Measurements from ENCODE around the gene SLC26A11.

The SLC26A11 gene

GRCh38 chr17:80260069-80260535 lies 39.9 kb downstream of the SLC26A11 start:
- H3K27me3 ChIP-seq (ENCODE audit: control insufficient read depth in 2 of 2, insufficient read depth in 2 of 2, low read length in 2 of 2): no peaks in the 10 kb centered on the region
- no peaks in the 10 kb centered on the region for H3K36me3 ChIP-seq (ENCODE audit: control insufficient read depth in 2 of 2, insufficient read depth in 2 of 2, low read length in 2 of 2)
- peak overlapping the region; percentile 80 to 85 for H3K27ac ChIP-seq (ENCODE audit: low read depth in 2 of 2, low read length in 2 of 2)
- no peaks in the 10 kb centered on the region for H3K9me3 ChIP-seq (ENCODE audit: control insufficient read depth in 2 of 2, low read length in 2 of 2)
- H3K4me1 ChIP-seq (ENCODE audit: control insufficient read depth in 2 of 2, insufficient read depth in 2 of 2, low read length in 2 of 2): peaks cover 44 to 45% of the 10 kb centered on the region in 2 donors
- peak overlapping the region; percentile 68 to 76 for H3K9ac ChIP-seq (ENCODE audit: low read depth in 1 of 2, low read length in 2 of 2)
- H3K4me3 ChIP-seq (ENCODE audit: low read length in 2 of 2): peak overlapping the region; percentile 63 to 66

GRCh38 chr17:80260791-80261158 lies 40.5 kb downstream of the SLC26A11 start, which contains the start of gene RNF213:
Gene RNF213 (plus strand): TSS chr17:80260852. CDS start chr17:80263682, 2,830 bp downstream.
- peak within 1 kb of the TSS; percentile 96 for H3K27ac ChIP-seq (ENCODE audit: low read depth in 2 of 2, low read length in 2 of 2)
- peaks cover 46 to 52% of the 10 kb centered on the region in 2 donors for H3K4me1 ChIP-seq (ENCODE audit: control insufficient read depth in 2 of 2, insufficient read depth in 2 of 2, low read length in 2 of 2)
- peak within 1 kb of the TSS; percentile 85 to 91 for H3K9ac ChIP-seq (ENCODE audit: low read depth in 1 of 2, low read length in 2 of 2)
- peak within 1 kb of the TSS; percentile 84 to 85 for H3K4me3 ChIP-seq (ENCODE audit: low read length in 2 of 2)
- H3K9me3 ChIP-seq (ENCODE audit: control insufficient read depth in 2 of 2, low read length in 2 of 2): no peaks in the 10 kb centered on the region
- H3K27me3 ChIP-seq (ENCODE audit: control insufficient read depth in 2 of 2, insufficient read depth in 2 of 2, low read length in 2 of 2): no peaks in the 10 kb centered on the region
- peaks cover 1 to 4% of the 10 kb centered on the region in 2 donors for H3K36me3 ChIP-seq (ENCODE audit: control insufficient read depth in 2 of 2, insufficient read depth in 2 of 2, low read length in 2 of 2)

- H3K4me1 ChIP-seq (ENCODE audit: control insufficient read depth in 2 of 2, insufficient read depth in 2 of 2, low read length in 2 of 2): peaks cover 46 to 53% of the 10 kb centered on the region in 2 donors
Measured at GRCh38 chr17:80261159-80261894, 41.1 kb downstream of the SLC26A11 start.

GRCh38 chr17:80261895-80262279 lies 41.7 kb downstream of the SLC26A11 start:
- Histone ChIP-seq H3K36me3 (ENCODE audit: control insufficient read depth in 2 of 2, insufficient read depth in 2 of 2, low read length in 2 of 2) (peaks cover 4 to 7% of the 10 kb centered on the region in 2 donors), H3K4me1 (ENCODE audit: control insufficient read depth in 2 of 2, insufficient read depth in 2 of 2, low read length in 2 of 2) (peaks cover 46 to 53% of the 10 kb centered on the region in 2 donors), H3K9ac (ENCODE audit: low read depth in 1 of 2, low read length in 2 of 2) (peak overlapping the region; percentile 38 to 91), H3K4me3 (ENCODE audit: low read length in 2 of 2) (peak overlapping the region; percentile 84 to 85), H3K27ac (ENCODE audit: low read depth in 2 of 2, low read length in 2 of 2) (peak overlapping the region; percentile 96), H3K9me3 (ENCODE audit: control insufficient read depth in 2 of 2, low read length in 2 of 2) (no peaks in the 10 kb centered on the region), H3K27me3 (ENCODE audit: control insufficient read depth in 2 of 2, insufficient read depth in 2 of 2, low read length in 2 of 2) (no peaks in the 10 kb centered on the region)

More at GRCh38 chr17:80261159-80261894, 41.1 kb downstream of the SLC26A11 start:
- Histone ChIP-seq H3K4me3 (ENCODE audit: low read length in 2 of 2) (peak overlapping the region; percentile 84 to 85), H3K27ac (ENCODE audit: low read depth in 2 of 2, low read length in 2 of 2) (peak overlapping the region; percentile 96), H3K27me3 (ENCODE audit: control insufficient read depth in 2 of 2, insufficient read depth in 2 of 2, low read length in 2 of 2) (no peaks in the 10 kb centered on the region), H3K9me3 (ENCODE audit: control insufficient read depth in 2 of 2, low read length in 2 of 2) (no peaks in the 10 kb centered on the region), H3K9ac (ENCODE audit: low read depth in 1 of 2, low read length in 2 of 2) (peak overlapping the region; percentile 85 to 91), H3K36me3 (ENCODE audit: control insufficient read depth in 2 of 2, insufficient read depth in 2 of 2, low read length in 2 of 2) (peaks cover 4 to 7% of the 10 kb centered on the region in 2 donors)

GRCh38 chr17:80262291-80262690 lies 42.1 kb downstream of the SLC26A11 start:
- no peaks in the 10 kb centered on the region for H3K27me3 ChIP-seq (ENCODE audit: control insufficient read depth in 2 of 2, insufficient read depth in 2 of 2, low read length in 2 of 2)
- peaks cover 4 to 7% of the 10 kb centered on the region in 2 donors for H3K36me3 ChIP-seq (ENCODE audit: control insufficient read depth in 2 of 2, insufficient read depth in 2 of 2, low read length in 2 of 2)
- H3K4me1 ChIP-seq (ENCODE audit: control insufficient read depth in 2 of 2, insufficient read depth in 2 of 2, low read length in 2 of 2): peaks cover 46 to 53% of the 10 kb centered on the region in 2 donors
- H3K27ac ChIP-seq (ENCODE audit: low read depth in 2 of 2, low read length in 2 of 2): peak overlapping the region; percentile 96
- H3K9ac ChIP-seq (ENCODE audit: low read depth in 1 of 2, low read length in 2 of 2): no peak overlapping the region
- peak overlapping the region in 1 of 2 donors; percentile 85 for H3K4me3 ChIP-seq (ENCODE audit: low read length in 2 of 2)
- no peaks in the 10 kb centered on the region for H3K9me3 ChIP-seq (ENCODE audit: control insufficient read depth in 2 of 2, low read length in 2 of 2)

- Histone ChIP-seq H3K9me3 (ENCODE audit: control insufficient read depth in 2 of 2, low read length in 2 of 2) (no peaks in the 10 kb centered on the region), H3K36me3 (ENCODE audit: control insufficient read depth in 2 of 2, insufficient read depth in 2 of 2, low read length in 2 of 2) (peaks cover 4 to 9% of the 10 kb centered on the region in 2 donors), H3K4me1 (ENCODE audit: control insufficient read depth in 2 of 2, insufficient read depth in 2 of 2, low read length in 2 of 2) (peaks cover 41 to 48% of the 10 kb centered on the region in 2 donors), H3K27ac (ENCODE audit: low read depth in 2 of 2, low read length in 2 of 2) (peak overlapping the region; percentile 57 to 72), H3K9ac (ENCODE audit: low read depth in 1 of 2, low read length in 2 of 2) (peak overlapping the region in 1 of 2 donors; percentile 47), H3K27me3 (ENCODE audit: control insufficient read depth in 2 of 2, insufficient read depth in 2 of 2, low read length in 2 of 2) (no peaks in the 10 kb centered on the region), H3K4me3 (ENCODE audit: low read length in 2 of 2) (peak overlapping the region; percentile 64 to 82)
Measured at GRCh38 chr17:80262775-80263244, 42.6 kb downstream of the SLC26A11 start.

GRCh38 chr17:80263253-80264204 lies 43.3 kb downstream of the SLC26A11 start:
- peak overlapping the region; percentile 64 to 82 for H3K4me3 ChIP-seq (ENCODE audit: low read length in 2 of 2)
- H3K27ac ChIP-seq (ENCODE audit: low read depth in 2 of 2, low read length in 2 of 2): peak overlapping the region; percentile 57 to 72
- no peaks in the 10 kb centered on the region for H3K9me3 ChIP-seq (ENCODE audit: control insufficient read depth in 2 of 2, low read length in 2 of 2)
- H3K4me1 ChIP-seq (ENCODE audit: control insufficient read depth in 2 of 2, insufficient read depth in 2 of 2, low read length in 2 of 2): peaks cover 41 to 42% of the 10 kb centered on the region in 2 donors
- no peaks in the 10 kb centered on the region for H3K27me3 ChIP-seq (ENCODE audit: control insufficient read depth in 2 of 2, insufficient read depth in 2 of 2, low read length in 2 of 2)
- peaks cover 4 to 16% of the 10 kb centered on the region in 2 donors for H3K36me3 ChIP-seq (ENCODE audit: control insufficient read depth in 2 of 2, insufficient read depth in 2 of 2, low read length in 2 of 2)
- H3K9ac ChIP-seq (ENCODE audit: low read depth in 1 of 2, low read length in 2 of 2): peak overlapping the region; percentile 63 to 64

- H3K4me1 ChIP-seq (ENCODE audit: control insufficient read depth in 2 of 2, insufficient read depth in 2 of 2, low read length in 2 of 2): peaks cover 41% of the 10 kb centered on the region in 2 donors
- peak overlapping the region in 1 of 2 donors; percentile 72 for H3K27ac ChIP-seq (ENCODE audit: low read depth in 2 of 2, low read length in 2 of 2)
- H3K27me3 ChIP-seq (ENCODE audit: control insufficient read depth in 2 of 2, insufficient read depth in 2 of 2, low read length in 2 of 2): no peaks in the 10 kb centered on the region
- H3K9ac ChIP-seq (ENCODE audit: low read depth in 1 of 2, low read length in 2 of 2): peak overlapping the region; percentile 63 to 64
- H3K4me3 ChIP-seq (ENCODE audit: low read length in 2 of 2): peak overlapping the region; percentile 64 to 82
- peaks cover 11 to 24% of the 10 kb centered on the region in 2 donors for H3K36me3 ChIP-seq (ENCODE audit: control insufficient read depth in 2 of 2, insufficient read depth in 2 of 2, low read length in 2 of 2)
- no peaks in the 10 kb centered on the region for H3K9me3 ChIP-seq (ENCODE audit: control insufficient read depth in 2 of 2, low read length in 2 of 2)
Measured at GRCh38 chr17:80264205-80265075, 44.2 kb downstream of the SLC26A11 start.

Measured in mucosa of rectum (tissue), 2 donors.